ENCODE results near the gene MAD1L1.

Gene MAD1L1

GRCh38 chr7:2094454-2095045 lies 138.2 kb downstream of the MAD1L1 start:
- no peak overlapping the region for H3K4me3 ChIP-seq (replicated peaks; ENCODE audit: low read depth, low read length)
- DNase-seq (ENCODE audit: extremely low read depth, low read depth): no peak

GRCh38 chr7:2093843-2094220 lies 138.9 kb downstream of the MAD1L1 start:
- DNase-seq (ENCODE audit: extremely low read depth, low read depth): no peak
- H3K4me3 ChIP-seq (replicated peaks; ENCODE audit: low read depth, low read length): no peak overlapping the region
- TF ChIP-seq CTCF (IDR thresholded peaks at IDR 0.05; ENCODE audit: low read depth, low read length, missing control alignments): no peak

More at GRCh38 chr7:2094454-2095045, 138.2 kb downstream of the MAD1L1 start:
- no peak for TF ChIP-seq CTCF (IDR thresholded peaks at IDR 0.05; ENCODE audit: low read depth, low read length, missing control alignments)

GRCh38 chr7:2093215-2093842 lies 139.4 kb downstream of the MAD1L1 start:
- DNase-seq (ENCODE audit: extremely low read depth, low read depth): no peak
- H3K4me3 ChIP-seq (replicated peaks; ENCODE audit: low read depth, low read length): no peak overlapping the region
- no peak for TF ChIP-seq CTCF (IDR thresholded peaks at IDR 0.05; ENCODE audit: low read depth, low read length, missing control alignments)

- TF ChIP-seq CTCF (IDR thresholded peaks at IDR 0.05; ENCODE audit: low read depth, low read length, missing control alignments): no peak
- H3K4me3 ChIP-seq (replicated peaks; ENCODE audit: low read depth, low read length): no peak overlapping the region
- DNase-seq (ENCODE audit: extremely low read depth, low read depth): no peak
These were observed 140.5 kb downstream of the MAD1L1 start for GRCh38 chr7:2092279-2092678.

- H3K4me3 ChIP-seq (replicated peaks; ENCODE audit: low read depth, low read length): no peak overlapping the region
- TF ChIP-seq CTCF (IDR thresholded peaks at IDR 0.05; ENCODE audit: low read depth, low read length, missing control alignments): no peak
- DNase-seq (ENCODE audit: extremely low read depth, low read depth): no peak
These were observed 141.9 kb downstream of the MAD1L1 start for GRCh38 chr7:2090526-2091520.

GRCh38 chr7:2088801-2089200 lies 143.9 kb downstream of the MAD1L1 start:
- no peak for TF ChIP-seq CTCF (IDR thresholded peaks at IDR 0.05; ENCODE audit: low read depth, low read length, missing control alignments)
- no peak for DNase-seq (ENCODE audit: extremely low read depth, low read depth)

More at GRCh38 chr7:2088801-2089200, 143.9 kb downstream of the MAD1L1 start:
- H3K4me3 ChIP-seq (replicated peaks; ENCODE audit: low read depth, low read length): no peak overlapping the region

Measured in HFF-Myc (cell line).